K562 treated with DMSO at 1 percent for 48 hours (cell line): Measurements from ENCODE around the gene PDAP1. TPM values are rescaled to one million over a fixed set of nuclear protein-coding genes. Genes with fewer than 3 reads are reported as not detected.

ENCODE experiments used
- total RNA-seq: library from RNA; unstranded; fragments of 300-600 nt; gene quantifications from 2 replicates; pipeline ENCODE4 v1.2.3, GENCODE V29; 2022; ENCODE audit warnings: low replicate concordance; ENCODE audit errors: extremely low read depth

The PDAP1 gene
- total RNA-seq: not detected in 2 replicates

GRCh38 chr7:99408379-99409191, at the start of gene PDAP1, which contains the start of gene BUD31:
Gene PDAP1 (minus strand): TSS chr7:99408597. CDS start chr7:99408548, 49 bp downstream.
Gene BUD31 (plus strand): TSS chr7:99408969. CDS start chr7:99411093, 2,124 bp downstream.

GRCh38 chr7:99438573-99439480, 30.4 kb upstream of the PDAP1 start, which contains the start of the genes CPSF4 and PTCD1:
Gene CPSF4 (plus strand): TSS chr7:99438943. CDS start chr7:99439083, 140 bp downstream.
Gene PTCD1 (minus strand): TSS chr7:99438798. CDS start chr7:99435242, 3,556 bp downstream.

GRCh38 chr7:99374111-99375064, 34.0 kb downstream of the PDAP1 start, which contains the start of gene ARPC1B:
Gene ARPC1B (plus strand): TSS chr7:99374730. CDS start chr7:99385715, 10,985 bp downstream.

Other genes starting within 250 kb of the PDAP1 start
- not detected in 2 replicates for gene KPNA7, start 200.5 kb downstream of the PDAP1 start, total RNA-seq
- not detected in 2 replicates for gene MYH16, start 135.8 kb downstream of the PDAP1 start, total RNA-seq
- not detected in 2 replicates for gene ARPC1A, start 82.7 kb downstream of the PDAP1 start, total RNA-seq
- 2,675 TPM in 1 of 2 replicates, not detected in the other for gene ARPC1B, start 33.9 kb downstream of the PDAP1 start, total RNA-seq
- gene BUD31, start 372 bp upstream of the PDAP1 start, total RNA-seq: not detected in 2 replicates
- not detected in 2 replicates for gene PTCD1, start 30.2 kb upstream of the PDAP1 start, total RNA-seq
- not detected in 2 replicates for gene CPSF4, start 30.3 kb upstream of the PDAP1 start, total RNA-seq
- gene ATP5MF, start 57.6 kb upstream of the PDAP1 start, total RNA-seq: not detected in 2 replicates
- not detected in 2 replicates for gene ZNF789, start 64.3 kb upstream of the PDAP1 start, total RNA-seq
- not detected in 2 replicates for gene ZNF394, start 91.7 kb upstream of the PDAP1 start, total RNA-seq
- gene ZKSCAN5, start 96.1 kb upstream of the PDAP1 start, total RNA-seq: not detected in 2 replicates
- not detected in 2 replicates for gene FAM200A, start 143.5 kb upstream of the PDAP1 start, total RNA-seq
- not detected in 2 replicates for gene ZNF655, start 150.0 kb upstream of the PDAP1 start, total RNA-seq
- gene TMEM225B, start 189.7 kb upstream of the PDAP1 start, total RNA-seq: not detected in 2 replicates
- gene ZSCAN25, start 208.3 kb upstream of the PDAP1 start, total RNA-seq: not detected in 2 replicates